Measurements from ENCODE around the gene SLC6A13.

- TF ChIP-seq CTCF (IDR thresholded peaks at IDR 0.05; ENCODE audit: borderline replicate concordance, extremely low read depth, low read length, poor library complexity, severe bottlenecking) (no peak), EZH2 (IDR thresholded peaks at IDR 0.05; ENCODE audit: borderline replicate concordance, low read depth, low read length, severe bottlenecking) (no peak)
Observed at GRCh38 chr12:278046-278445, 15.4 kb upstream of the SLC6A13 start.
